ENCODE results near the gene SNX8.

The SNX8 gene

DNA sequence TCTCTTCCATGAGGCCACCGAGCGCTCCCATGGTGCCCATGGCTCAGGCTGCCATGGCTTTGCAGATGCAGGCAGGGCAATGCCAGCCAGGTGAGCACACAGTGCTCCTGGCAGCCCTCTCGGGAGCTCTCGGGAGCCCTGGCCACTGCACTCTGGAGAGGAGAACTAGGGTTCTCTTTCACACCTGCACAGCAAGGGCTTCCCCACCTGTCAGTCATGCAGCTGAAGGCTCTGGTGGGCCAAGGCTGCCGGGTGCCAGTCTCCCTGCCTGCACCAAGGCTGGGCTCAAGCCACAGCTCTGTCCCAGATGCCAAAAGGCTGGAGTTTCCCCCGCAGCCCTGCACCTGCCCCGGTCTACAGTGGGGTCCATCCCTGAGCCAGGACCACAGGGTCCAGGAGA is 39.6 kb downstream of the SNX8 start:
- H3K4me3 ChIP-seq (ENCODE audit: severe bottlenecking): no peak overlapping the region
- H3K9me3 ChIP-seq (ENCODE audit: severe bottlenecking): no peaks in the 10 kb centered on the region
- no peaks in the 10 kb centered on the region; the same call in 1 of the 2 replicates for H3K36me3 ChIP-seq (ENCODE audit: low read depth)
- ATAC-seq (ENCODE audit: low read depth) (no peak), DNase-seq (ENCODE audit: low spot score) (no peak)
- no peak overlapping the region for H3K27ac ChIP-seq (ENCODE audit: poor library complexity, severe bottlenecking)
- no peaks in the 10 kb centered on the region for H3K27me3 ChIP-seq (ENCODE audit: insufficient read depth, poor library complexity, severe bottlenecking)
- H3K4me1 ChIP-seq (ENCODE audit: insufficient read depth, poor library complexity, severe bottlenecking): peaks cover 4% of the 10 kb centered on the region
- no peak for TF ChIP-seq CTCF (IDR thresholded peaks at IDR 0.05; ENCODE audit: poor library complexity, severe bottlenecking)

GRCh38 chr7:2273866-2274265 is 40.4 kb downstream of the SNX8 start:
- no peak overlapping the region for H3K4me3 ChIP-seq (ENCODE audit: severe bottlenecking)
- H3K27ac ChIP-seq (ENCODE audit: poor library complexity, severe bottlenecking): no peak overlapping the region
- peaks cover 7% of the 10 kb centered on the region for H3K4me1 ChIP-seq (ENCODE audit: insufficient read depth, poor library complexity, severe bottlenecking)
- no peaks in the 10 kb centered on the region; the same call in 1 of the 2 replicates for H3K36me3 ChIP-seq (ENCODE audit: low read depth)
- TF ChIP-seq CTCF (IDR thresholded peaks at IDR 0.05; ENCODE audit: poor library complexity, severe bottlenecking): no peak
- no peaks in the 10 kb centered on the region for H3K27me3 ChIP-seq (ENCODE audit: insufficient read depth, poor library complexity, severe bottlenecking)
- no peaks in the 10 kb centered on the region for H3K9me3 ChIP-seq (ENCODE audit: severe bottlenecking)
- no peak for DNase-seq (ENCODE audit: low spot score)
- ATAC-seq (ENCODE audit: low read depth): no peak

DNA sequence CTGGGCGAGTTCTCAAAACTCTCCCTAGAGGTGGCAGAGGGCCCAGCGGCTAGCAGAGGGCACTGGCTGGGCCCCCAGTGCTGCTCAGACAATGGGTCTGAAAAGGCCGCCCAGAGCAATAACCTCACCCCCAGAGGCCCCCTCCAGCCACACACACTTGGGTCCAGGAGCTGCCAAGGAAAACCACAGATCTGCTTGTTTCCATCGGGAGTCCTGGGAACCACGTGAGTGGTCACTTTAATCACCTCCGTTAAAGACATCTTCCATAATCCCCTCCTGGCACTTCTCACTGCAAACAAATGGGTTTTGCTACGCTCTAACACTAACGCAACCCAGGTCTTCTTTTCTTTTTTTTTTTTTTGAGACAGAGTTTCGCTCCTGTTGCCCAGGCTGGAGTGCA is 42.2 kb downstream of the SNX8 start:
- H3K27ac ChIP-seq (ENCODE audit: poor library complexity, severe bottlenecking): no peak overlapping the region
- no peaks in the 10 kb centered on the region for H3K27me3 ChIP-seq (ENCODE audit: insufficient read depth, poor library complexity, severe bottlenecking)
- no peak overlapping the region for H3K4me3 ChIP-seq (ENCODE audit: severe bottlenecking)
- TF ChIP-seq CTCF (IDR thresholded peaks at IDR 0.05; ENCODE audit: poor library complexity, severe bottlenecking): no peak
- H3K36me3 ChIP-seq (ENCODE audit: low read depth): no peaks in the 10 kb centered on the region; the same call in 1 of the 2 replicates
- no peaks in the 10 kb centered on the region for H3K9me3 ChIP-seq (ENCODE audit: severe bottlenecking)
- peaks cover 7% of the 10 kb centered on the region for H3K4me1 ChIP-seq (ENCODE audit: insufficient read depth, poor library complexity, severe bottlenecking)
- DNase-seq (ENCODE audit: low spot score) (no peak), ATAC-seq (ENCODE audit: low read depth) (no peak)

- Histone ChIP-seq H3K27me3 (ENCODE audit: insufficient read depth, poor library complexity, severe bottlenecking) (no peaks in the 10 kb centered on the region), H3K4me3 (ENCODE audit: severe bottlenecking) (no peak overlapping the region), H3K4me1 (ENCODE audit: insufficient read depth, poor library complexity, severe bottlenecking) (peaks cover 13% of the 10 kb centered on the region), H3K27ac (ENCODE audit: poor library complexity, severe bottlenecking) (no peak overlapping the region), H3K36me3 (ENCODE audit: low read depth) (no peaks in the 10 kb centered on the region; the same call in 1 of the 2 replicates), H3K9me3 (ENCODE audit: severe bottlenecking) (no peaks in the 10 kb centered on the region)
- ATAC-seq (ENCODE audit: low read depth) (no peak), DNase-seq (ENCODE audit: low spot score) (no peak)
- no peak for TF ChIP-seq CTCF (IDR thresholded peaks at IDR 0.05; ENCODE audit: poor library complexity, severe bottlenecking)
Observed at GRCh38 chr7:2271273-2272026, 42.8 kb downstream of the SNX8 start.

- H3K4me1 ChIP-seq (ENCODE audit: insufficient read depth, poor library complexity, severe bottlenecking): peaks cover 14% of the 10 kb centered on the region
- ATAC-seq (ENCODE audit: low read depth) (no peak), DNase-seq (ENCODE audit: low spot score) (no peak)
- peak overlapping the region; percentile 35 for H3K27ac ChIP-seq (ENCODE audit: poor library complexity, severe bottlenecking)
- TF ChIP-seq CTCF (IDR thresholded peaks at IDR 0.05; ENCODE audit: poor library complexity, severe bottlenecking): no peak
- no peak overlapping the region for H3K4me3 ChIP-seq (ENCODE audit: severe bottlenecking)
- H3K27me3 ChIP-seq (ENCODE audit: insufficient read depth, poor library complexity, severe bottlenecking): no peaks in the 10 kb centered on the region
- H3K9me3 ChIP-seq (ENCODE audit: severe bottlenecking): no peaks in the 10 kb centered on the region
- no peaks in the 10 kb centered on the region; the same call in 1 of the 2 replicates for H3K36me3 ChIP-seq (ENCODE audit: low read depth)
Observed at GRCh38 chr7:2270495-2270894, 43.7 kb downstream of the SNX8 start.

All from RWPE2 (cell line).